ENCODE data around the gene CELF2. TPM values are rescaled to one million over a fixed set of nuclear protein-coding genes. Genes with fewer than 3 reads are reported as not detected.

The CELF2 gene
- total RNA-seq, 1 experiment from 2014 or later, result 0.27 TPM

GRCh38 chr10:11045995-11046775, 28.5 kb downstream of the CELF2 start:
- TF ChIP-seq, protein P1, sequence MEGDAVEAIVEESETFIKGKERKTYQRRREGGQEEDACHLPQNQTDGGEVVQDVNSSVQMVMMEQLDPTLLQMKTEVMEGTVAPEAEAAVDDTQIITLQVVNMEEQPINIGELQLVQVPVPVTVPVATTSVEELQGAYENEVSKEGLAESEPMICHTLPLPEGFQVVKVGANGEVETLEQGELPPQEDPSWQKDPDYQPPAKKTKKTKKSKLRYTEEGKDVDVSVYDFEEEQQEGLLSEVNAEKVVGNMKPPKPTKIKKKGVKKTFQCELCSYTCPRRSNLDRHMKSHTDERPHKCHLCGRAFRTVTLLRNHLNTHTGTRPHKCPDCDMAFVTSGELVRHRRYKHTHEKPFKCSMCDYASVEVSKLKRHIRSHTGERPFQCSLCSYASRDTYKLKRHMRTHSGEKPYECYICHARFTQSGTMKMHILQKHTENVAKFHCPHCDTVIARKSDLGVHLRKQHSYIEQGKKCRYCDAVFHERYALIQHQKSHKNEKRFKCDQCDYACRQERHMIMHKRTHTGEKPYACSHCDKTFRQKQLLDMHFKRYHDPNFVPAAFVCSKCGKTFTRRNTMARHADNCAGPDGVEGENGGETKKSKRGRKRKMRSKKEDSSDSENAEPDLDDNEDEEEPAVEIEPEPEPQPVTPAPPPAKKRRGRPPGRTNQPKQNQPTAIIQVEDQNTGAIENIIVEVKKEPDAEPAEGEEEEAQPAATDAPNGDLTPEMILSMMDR (IDR thresholded peaks at IDR 0.05; ENCODE audit: insufficient read depth in 1 of 2, low read depth in 1 of 2, low read length in 1 of 2, severe bottlenecking in 1 of 2, unreplicated experiment in 1 of 2), result no peak
- Mint-ChIP-seq H3K9me3 (ENCODE audit: unreplicated experiment) (no peaks in the 10 kb centered on the region), H3K4me3 (ENCODE audit: unreplicated experiment) (no peak overlapping the region), H3K4me1 (ENCODE audit: low read depth, unreplicated experiment) (no peaks in the 10 kb centered on the region), H3K27ac (ENCODE audit: unreplicated experiment) (no peak overlapping the region), H3K36me3 (ENCODE audit: insufficient read depth, unreplicated experiment) (no peaks in the 10 kb centered on the region), H3K27me3 (ENCODE audit: insufficient read depth, unreplicated experiment) (peaks cover 37% of the 10 kb centered on the region)
- ChIA-PET POLR2A (no interaction called here), CTCF (no interaction called here)
- Histone ChIP-seq H3K4me3 (ENCODE audit: low read depth, low read length) (no peak overlapping the region), H3K27me3 (replicated peaks; ENCODE audit: control insufficient read depth, insufficient read depth, low read length) (no peaks in the 10 kb centered on the region), H3K9me3 (no peaks in the 10 kb centered on the region), H3K36me3 (ENCODE audit: control insufficient read depth, insufficient read depth, low read length) (no peaks in the 10 kb centered on the region), H3K4me1 (no peaks in the 10 kb centered on the region)
- DNase-seq, result no peak
- no TSS peak for BruUV-seq (replicated peaks)
- intact Hi-C loops (cut with micrococcal nuclease; ENCODE audit: unreplicated experiment), result no loop called here

DNA sequence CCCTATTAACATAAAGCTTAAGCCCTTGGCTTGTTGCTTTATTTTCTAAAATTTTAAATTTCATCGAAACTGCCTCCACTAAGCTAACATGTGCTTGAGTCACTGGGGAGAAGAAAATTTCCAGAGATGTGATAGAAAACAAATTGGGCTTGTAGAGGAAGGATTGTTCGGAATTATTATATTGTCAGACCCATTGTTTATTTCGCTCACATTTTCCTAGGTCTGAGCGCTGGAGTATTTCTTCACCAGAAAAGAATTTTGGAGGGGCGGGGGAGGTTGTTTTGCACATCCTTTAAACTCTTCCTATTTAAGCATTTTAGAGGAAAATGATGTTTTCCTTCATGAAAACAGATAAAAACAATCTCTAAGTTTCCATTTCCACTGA, 29.1 kb downstream of the CELF2 start:
- intact Hi-C loops (cut with micrococcal nuclease; ENCODE audit: unreplicated experiment), result no loop called here
- no peaks in the 10 kb centered on the region for H3K9me3 ChIP-seq
- Mint-ChIP-seq H3K36me3 (ENCODE audit: insufficient read depth, unreplicated experiment) (no peaks in the 10 kb centered on the region), H3K4me1 (ENCODE audit: low read depth, unreplicated experiment) (no peaks in the 10 kb centered on the region), H3K27me3 (ENCODE audit: insufficient read depth, unreplicated experiment) (peaks cover 39% of the 10 kb centered on the region), H3K27ac (ENCODE audit: unreplicated experiment) (no peak overlapping the region), H3K9me3 (ENCODE audit: unreplicated experiment) (no peaks in the 10 kb centered on the region), H3K4me3 (ENCODE audit: unreplicated experiment) (no peak overlapping the region)
- no peaks in the 10 kb centered on the region for H3K27me3 ChIP-seq (replicated peaks; ENCODE audit: control insufficient read depth, insufficient read depth, low read length)
- H3K4me3 ChIP-seq (ENCODE audit: low read depth, low read length), result no peak overlapping the region
- no peaks in the 10 kb centered on the region for H3K4me1 ChIP-seq
- POLR2A ChIA-PET, result no interaction called here
- TF ChIP-seq, protein P1 (IDR thresholded peaks at IDR 0.05; ENCODE audit: insufficient read depth in 1 of 2, low read depth in 1 of 2, low read length in 1 of 2, severe bottlenecking in 1 of 2, unreplicated experiment in 1 of 2), result no peak
- CTCF ChIA-PET, result no interaction called here
- BruUV-seq (replicated peaks), result no TSS peak
- H3K36me3 ChIP-seq (ENCODE audit: control insufficient read depth, insufficient read depth, low read length), result no peaks in the 10 kb centered on the region
- no peak for DNase-seq

- CTCF ChIA-PET, result no interaction called here
- Histone ChIP-seq H3K4me3 (ENCODE audit: low read depth, low read length) (no peak overlapping the region), H3K27me3 (replicated peaks; ENCODE audit: control insufficient read depth, insufficient read depth, low read length) (no peaks in the 10 kb centered on the region), H3K36me3 (ENCODE audit: control insufficient read depth, insufficient read depth, low read length) (no peaks in the 10 kb centered on the region), H3K9me3 (no peaks in the 10 kb centered on the region), H3K4me1 (no peaks in the 10 kb centered on the region)
- no peak overlapping the region for H3K27ac Mint-ChIP-seq (ENCODE audit: unreplicated experiment)
- BruUV-seq (replicated peaks), result no TSS peak
- no peaks in the 10 kb centered on the region for H3K9me3 Mint-ChIP-seq (ENCODE audit: unreplicated experiment)
- no peaks in the 10 kb centered on the region for H3K36me3 Mint-ChIP-seq (ENCODE audit: insufficient read depth, unreplicated experiment)
- H3K4me1 Mint-ChIP-seq (ENCODE audit: low read depth, unreplicated experiment), result no peaks in the 10 kb centered on the region
- peaks cover 33% of the 10 kb centered on the region for H3K27me3 Mint-ChIP-seq (ENCODE audit: insufficient read depth, unreplicated experiment)
- DNase-seq, result no peak
- TF ChIP-seq, protein P1 (IDR thresholded peaks at IDR 0.05; ENCODE audit: insufficient read depth in 1 of 2, low read depth in 1 of 2, low read length in 1 of 2, severe bottlenecking in 1 of 2, unreplicated experiment in 1 of 2), result no peak
- POLR2A ChIA-PET, result no interaction called here
- intact Hi-C loops (cut with micrococcal nuclease; ENCODE audit: unreplicated experiment), result no loop called here
- no peak overlapping the region for H3K4me3 Mint-ChIP-seq (ENCODE audit: unreplicated experiment)
Measured at GRCh38 chr10:11048707-11049278, 31.1 kb downstream of the CELF2 start.
